Measurements from ENCODE around the gene PGAP1. TPM values are rescaled to one million over a fixed set of nuclear protein-coding genes. Genes with fewer than 3 reads are reported as not detected.

Gene PGAP1
- total RNA-seq, 2 experiments from 2014 or later = 17.8 to 19.2 TPM

DNA sequence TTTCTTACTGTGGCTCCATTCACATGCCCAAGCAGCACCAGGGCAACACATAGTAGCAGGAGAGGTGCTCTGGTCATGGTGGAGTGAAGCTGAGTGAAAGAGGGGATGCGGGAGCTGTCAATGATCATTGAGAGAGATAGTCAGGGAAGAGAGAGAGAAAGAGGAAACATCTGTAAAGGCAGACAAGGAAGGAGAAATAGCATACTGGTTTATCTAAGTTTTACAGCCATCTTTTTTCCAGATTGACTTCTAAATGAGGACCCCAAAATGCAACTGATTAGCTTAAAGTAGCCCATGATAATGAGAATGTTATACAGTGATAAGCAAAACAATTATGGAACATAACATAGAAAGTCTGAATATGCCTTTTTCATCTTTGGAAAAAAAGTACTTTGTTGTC lies 117.2 kb downstream of the PGAP1 start, which contains the start of gene C2orf66:
C2orf66 (minus strand) TSS at position 96 of the 400 bp plus-strand sequence; CDS start at position 77, 19 bp downstream.
- peaks cover 2% of the 10 kb centered on the region for H3K9me3 Mint-ChIP-seq
- peaks cover 4% of the 10 kb centered on the region for H3K27me3 Mint-ChIP-seq
- no peaks in the 10 kb centered on the region for H3K4me1 Mint-ChIP-seq
- peaks cover 1% of the 10 kb centered on the region for H3K36me3 Mint-ChIP-seq
- no peak within 1 kb of the TSS for H3K27ac Mint-ChIP-seq
- DNase-seq = no peak
- no peak within 1 kb of the TSS for H3K4me3 Mint-ChIP-seq

GRCh38 chr2:196808083-196808665 lies 118.3 kb downstream of the PGAP1 start:
- H3K9me3 Mint-ChIP-seq = no peaks in the 10 kb centered on the region
- H3K4me1 Mint-ChIP-seq = no peaks in the 10 kb centered on the region
- H3K36me3 Mint-ChIP-seq = no peaks in the 10 kb centered on the region
- no peak for DNase-seq
- H3K4me3 Mint-ChIP-seq = no peak overlapping the region
- H3K27me3 Mint-ChIP-seq = peaks cover 9% of the 10 kb centered on the region
- H3K27ac Mint-ChIP-seq = no peak overlapping the region

GRCh38 chr2:196804381-196804780 lies 122.1 kb downstream of the PGAP1 start:
- Mint-ChIP-seq H3K4me3 (no peak overlapping the region), H3K36me3 (peaks cover 1% of the 10 kb centered on the region), H3K27me3 (peaks cover 11% of the 10 kb centered on the region), H3K27ac (no peak overlapping the region), H3K4me1 (peaks cover 8% of the 10 kb centered on the region), H3K9me3 (no peaks in the 10 kb centered on the region)
- DNase-seq = no peak

- Mint-ChIP-seq H3K36me3 (peaks cover 5% of the 10 kb centered on the region), H3K27me3 (peaks cover 11% of the 10 kb centered on the region), H3K27ac (no peak overlapping the region), H3K9me3 (no peaks in the 10 kb centered on the region), H3K4me3 (no peak overlapping the region), H3K4me1 (peaks cover 12% of the 10 kb centered on the region)
- no peak for DNase-seq
Measured at GRCh38 chr2:196802401-196802800, 124.1 kb downstream of the PGAP1 start.

DNA sequence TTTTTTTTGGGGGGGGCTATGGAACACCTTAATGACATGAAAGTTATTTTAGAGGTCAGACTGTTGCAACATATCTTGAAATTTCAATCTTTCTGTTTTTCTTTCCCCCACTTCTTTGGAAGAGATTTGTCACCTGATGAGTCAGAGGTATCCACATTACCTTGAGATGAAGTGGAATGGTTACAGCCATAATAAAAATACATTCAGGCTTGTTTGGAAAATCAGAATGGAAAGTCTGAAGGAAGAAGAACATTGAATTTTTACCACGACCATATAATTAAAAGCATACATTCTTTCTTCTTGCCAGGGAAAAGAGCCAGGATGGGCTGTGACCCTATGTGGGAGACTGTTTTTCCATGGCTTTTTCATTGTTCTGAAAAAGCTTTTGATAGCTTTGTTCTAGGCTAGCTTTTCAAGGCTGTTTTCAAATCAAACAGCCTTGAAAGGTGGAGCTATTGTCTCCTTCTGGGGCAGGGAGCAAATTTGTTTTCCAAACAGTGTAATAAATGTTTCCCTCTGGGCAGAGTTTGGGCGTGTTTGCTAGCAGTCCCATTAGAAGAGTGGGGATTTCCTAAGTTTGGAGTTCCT lies 124.7 kb downstream of the PGAP1 start:
- no peaks in the 10 kb centered on the region for H3K9me3 Mint-ChIP-seq
- H3K4me3 Mint-ChIP-seq = no peak overlapping the region
- peaks cover 11% of the 10 kb centered on the region for H3K27me3 Mint-ChIP-seq
- no peak overlapping the region for H3K27ac Mint-ChIP-seq
- H3K4me1 Mint-ChIP-seq = peaks cover 17% of the 10 kb centered on the region
- no peak for DNase-seq
- peaks cover 11% of the 10 kb centered on the region for H3K36me3 Mint-ChIP-seq

GRCh38 chr2:196798980-196799379 lies 127.5 kb downstream of the PGAP1 start:
- Mint-ChIP-seq H3K36me3 (peaks cover 16% of the 10 kb centered on the region), H3K4me3 (peak overlapping the region; percentile 93), H3K9me3 (no peaks in the 10 kb centered on the region), H3K4me1 (peaks cover 24% of the 10 kb centered on the region), H3K27me3 (peaks cover 10% of the 10 kb centered on the region), H3K27ac (peak overlapping the region; percentile 91)
- DNase-seq = no peak

- Mint-ChIP-seq H3K27me3 (no peaks in the 10 kb centered on the region), H3K4me1 (peaks cover 28% of the 10 kb centered on the region), H3K36me3 (peaks cover 30% of the 10 kb centered on the region), H3K9me3 (no peaks in the 10 kb centered on the region), H3K4me3 (no peak overlapping the region), H3K27ac (peak overlapping the region; percentile 27)
- no peak for DNase-seq
Measured at GRCh38 chr2:196792865-196793264, 133.6 kb downstream of the PGAP1 start.

- H3K4me3 Mint-ChIP-seq = no peak overlapping the region
- no peaks in the 10 kb centered on the region for H3K27me3 Mint-ChIP-seq
- peaks cover 9% of the 10 kb centered on the region for H3K4me1 Mint-ChIP-seq
- peak overlapping the region; percentile 70 for H3K27ac Mint-ChIP-seq
- H3K36me3 Mint-ChIP-seq = peaks cover 21% of the 10 kb centered on the region
- DNase-seq = peak; percentile 21
- H3K9me3 Mint-ChIP-seq = no peaks in the 10 kb centered on the region
Measured at GRCh38 chr2:196783431-196784094, 142.9 kb downstream of the PGAP1 start.

Other genes with a start within 250 kb of the PGAP1 start
- 10 to 100 TPM; 55.6 to 69.9 TPM for gene GTF3C3, start 127.0 kb downstream of the PGAP1 start, total RNA-seq
- not detected for gene C2orf66, start 117.4 kb downstream of the PGAP1 start, total RNA-seq

All from activated naive CD8-positive, alpha-beta T cell treated with anti-CD3 and anti-CD28 coated beads for 36 hours (primary cell).